ENCODE results near the gene BMP7. TPM values are rescaled to one million over a fixed set of nuclear protein-coding genes. Genes with fewer than 3 reads are reported as not detected.

The BMP7 gene
- total RNA-seq, 4 donors from 2014 or later = under 0.01 to 13.3 (median 0.36) TPM

DNA sequence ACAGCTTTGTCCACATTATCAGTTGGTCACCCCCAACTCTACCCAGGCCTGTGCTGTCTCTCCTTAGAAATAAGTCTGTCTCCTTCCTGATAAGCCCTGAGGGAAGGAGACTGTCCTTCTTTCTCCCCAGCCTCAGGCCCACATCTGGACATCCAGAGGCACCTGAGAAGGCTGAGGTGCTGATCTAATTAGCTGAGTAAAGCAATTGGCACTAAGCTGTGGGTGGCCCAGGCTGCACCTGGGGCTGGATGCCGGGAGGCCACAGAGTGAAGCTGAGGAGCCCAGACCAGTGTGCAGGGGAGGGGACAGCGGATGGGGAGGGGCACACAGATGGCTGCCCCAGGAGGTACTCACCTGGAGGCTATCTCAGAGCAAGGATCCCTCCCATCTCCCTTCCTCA lies 26.2 kb upstream of the BMP7 start:
- no peak for TF ChIP-seq CTCF (IDR thresholded peaks at IDR 0.05)
- TF ChIP-seq POLR2A (IDR thresholded peaks at IDR 0.05) = no peak
- no peaks in the 10 kb centered on the region for H3K9me3 ChIP-seq
- peaks cover 0 to 5% of the 10 kb centered on the region in 2 donors for H3K4me1 ChIP-seq
- no peak overlapping the region for H3K27ac ChIP-seq
- no peak overlapping the region for H3K4me3 ChIP-seq
- intact Hi-C loops (cut with DNase I; ENCODE audit: low total_unique reads) = no loop called here
- H3K27me3 ChIP-seq = no peaks in the 10 kb centered on the region
- DNase-seq = no peak
- H3K36me3 ChIP-seq = no peaks in the 10 kb centered on the region

DNA sequence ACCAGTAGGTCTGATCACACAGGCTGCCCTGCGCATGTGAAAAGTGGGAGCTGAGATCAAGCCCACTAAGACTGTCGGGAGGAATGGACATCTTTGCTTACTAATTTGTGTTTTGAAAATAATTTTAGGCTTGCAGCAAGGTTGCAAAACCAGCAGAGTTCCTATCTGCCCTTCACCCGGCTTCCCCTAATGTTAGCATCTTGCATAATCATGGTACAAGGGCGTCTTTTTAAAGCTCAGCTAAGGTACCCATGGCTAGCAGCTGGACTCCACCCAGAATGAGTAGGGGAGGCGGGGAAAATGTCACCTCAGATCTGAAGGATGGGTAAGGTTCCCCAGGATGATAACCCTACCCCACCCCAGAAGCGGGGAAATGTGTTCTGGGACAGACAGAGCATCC lies 25.3 kb upstream of the BMP7 start:
- Histone ChIP-seq H3K9me3 (no peaks in the 10 kb centered on the region), H3K4me1 (peaks cover 0 to 5% of the 10 kb centered on the region in 2 donors), H3K36me3 (no peaks in the 10 kb centered on the region), H3K27ac (no peak overlapping the region), H3K27me3 (no peaks in the 10 kb centered on the region), H3K4me3 (no peak overlapping the region)
- no peak for DNase-seq
- TF ChIP-seq CTCF (IDR thresholded peaks at IDR 0.05) = no peak
- no peak for TF ChIP-seq POLR2A (IDR thresholded peaks at IDR 0.05)
- intact Hi-C loops (cut with DNase I; ENCODE audit: low total_unique reads) = no loop called here

GRCh38 chr20:57291003-57291402 lies 24.6 kb upstream of the BMP7 start:
- no peak for TF ChIP-seq POLR2A (IDR thresholded peaks at IDR 0.05)
- TF ChIP-seq CTCF (IDR thresholded peaks at IDR 0.05) = no peak
- DNase-seq = no peak
- H3K36me3 ChIP-seq = no peaks in the 10 kb centered on the region
- H3K4me3 ChIP-seq = no peak overlapping the region
- no peaks in the 10 kb centered on the region for H3K9me3 ChIP-seq
- intact Hi-C loops (cut with DNase I; ENCODE audit: low total_unique reads) = no loop called here
- no peak overlapping the region for H3K27ac ChIP-seq
- H3K27me3 ChIP-seq = no peaks in the 10 kb centered on the region
- H3K4me1 ChIP-seq = peaks cover 0 to 5% of the 10 kb centered on the region in 2 donors

DNA sequence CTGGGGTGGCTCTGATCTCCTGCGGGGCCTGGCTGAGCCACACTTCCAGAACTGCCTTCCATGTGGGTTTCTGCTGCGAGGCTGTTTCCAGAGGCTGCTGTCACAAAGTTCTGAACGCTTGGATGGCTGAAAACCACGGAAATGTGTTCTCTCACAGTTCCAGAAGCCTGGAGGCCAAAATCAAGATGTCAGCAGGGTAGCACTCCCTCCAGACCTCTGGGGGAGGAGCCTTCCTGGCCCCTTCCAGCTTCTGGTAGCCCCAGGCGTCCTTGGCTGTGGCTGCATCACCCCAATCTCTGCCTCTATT lies 23.7 kb upstream of the BMP7 start:
- no peak for DNase-seq
- H3K4me3 ChIP-seq = no peak overlapping the region
- no peaks in the 10 kb centered on the region for H3K27me3 ChIP-seq
- H3K4me1 ChIP-seq = peaks cover 0 to 5% of the 10 kb centered on the region in 2 donors
- no peak for TF ChIP-seq POLR2A (IDR thresholded peaks at IDR 0.05)
- TF ChIP-seq CTCF (IDR thresholded peaks at IDR 0.05) = no peak
- no peaks in the 10 kb centered on the region for H3K36me3 ChIP-seq
- H3K27ac ChIP-seq = no peak overlapping the region
- H3K9me3 ChIP-seq = no peaks in the 10 kb centered on the region
- intact Hi-C loops (cut with DNase I; ENCODE audit: low total_unique reads) = no loop called here

GRCh38 chr20:57289391-57290177 lies 23.1 kb upstream of the BMP7 start:
- Histone ChIP-seq H3K27ac (no peak overlapping the region), H3K27me3 (no peaks in the 10 kb centered on the region), H3K4me1 (peaks cover 0 to 5% of the 10 kb centered on the region in 2 donors), H3K4me3 (no peak overlapping the region), H3K9me3 (no peaks in the 10 kb centered on the region), H3K36me3 (no peaks in the 10 kb centered on the region)
- DNase-seq = no peak
- intact Hi-C loops (cut with DNase I; ENCODE audit: low total_unique reads) = no loop called here
- TF ChIP-seq POLR2A (IDR thresholded peaks at IDR 0.05) (no peak), CTCF (IDR thresholded peaks at IDR 0.05) (no peak)

All from uterus (tissue), 4 donors.